Measurements from ENCODE around the gene CYB561D1. TPM values are rescaled to one million over a fixed set of nuclear protein-coding genes. Genes with fewer than 3 reads are reported as not detected.

The CYB561D1 gene
- total and polyA plus RNA-seq, 9 of the 15 experiments (the other 6 are each of a cell fraction or from before 2014, with no cell fraction given) = 0.71 to 7.2 (median 3.5) TPM

GRCh38 chr1:109546311-109547109 lies 52.6 kb downstream of the CYB561D1 start (continued):
- TF ChIP-seq TRIM25 (IDR thresholded peaks at IDR 0.05; ENCODE audit: borderline replicate concordance) (no peak), ZNF766 (CRISPR knock-in tag; conservative IDR thresholded peaks at IDR 0.05) (peak; percentile 56; the same call in 1 of the 2 replicates), SRSF9 (IDR thresholded peaks at IDR 0.05; ENCODE audit: borderline replicate concordance, low read depth, low read length) (no peak), YY1 (IDR thresholded peaks at IDR 0.05; ENCODE audit: borderline replicate concordance in 1 of 3, control insufficient read depth in 1 of 3, extremely low read depth in 1 of 3, insufficient read depth in 3 of 3, insufficient read length in 1 of 3, insufficient replicate concordance in 2 of 3, low read depth in 1 of 3, low read length in 2 of 3) (peak; percentile 83 to 97 (median 91)), XRCC4 (IDR thresholded peaks at IDR 0.05; ENCODE audit: extremely low read depth, insufficient read depth, insufficient read length) (no peak), TRIM28 (IDR thresholded peaks at IDR 0.05) (0 out of 2 replicates have a peak, but pooled peaks have one; percentile 31), ZBTB9 (CRISPR knock-in tag; IDR thresholded peaks at IDR 0.05) (peak; percentile 85), NR0B1 (IDR thresholded peaks at IDR 0.05; ENCODE audit: partially characterized antibody) (no peak), CHD1 (IDR thresholded peaks at IDR 0.05; ENCODE audit: low read length) (peak; percentile 56), ATF7 (IDR thresholded peaks at IDR 0.05) (0 out of 2 replicates have a peak, but pooled peaks have one; percentile 20), BRD9 (IDR thresholded peaks at IDR 0.05; ENCODE audit: low read depth, partially characterized antibody) (peak; percentile 85), NKRF (IDR thresholded peaks at IDR 0.05; ENCODE audit: borderline replicate concordance) (no peak), L3MBTL2 (IDR thresholded peaks at IDR 0.05) (no peak), ZNF140 (CRISPR knock-in tag; IDR thresholded peaks at IDR 0.05) (no peak), BACH1 (tag; IDR thresholded peaks at IDR 0.05) (peak; percentile 53; the same call in 1 of the 2 replicates)

Data from K562 (cell line).